ENCODE results near the gene ADARB2.

DNA sequence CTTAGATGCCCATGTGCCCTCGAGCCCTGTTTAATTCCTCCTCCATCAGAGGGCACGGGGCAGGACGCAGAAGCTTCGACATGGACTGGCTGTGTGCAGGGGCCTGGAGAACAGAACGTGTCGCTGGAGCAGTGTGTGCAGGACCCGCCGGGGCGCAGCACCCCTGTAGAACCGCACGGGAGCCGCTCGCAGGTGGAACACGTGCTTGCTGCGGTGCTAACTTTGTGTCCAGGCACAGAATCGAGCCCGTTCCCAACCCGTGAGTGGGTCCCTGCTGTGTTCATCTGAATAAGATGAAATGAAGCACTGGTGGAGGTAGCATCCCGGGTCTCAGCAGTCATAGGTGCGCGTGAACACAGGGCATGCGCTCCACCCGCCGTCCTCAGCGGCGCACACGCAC, 564.2 kb downstream of the ADARB2 start:
- TF ChIP-seq POLR2A (IDR thresholded peaks at IDR 0.05), result no peak
- TF ChIP-seq, protein P1, sequence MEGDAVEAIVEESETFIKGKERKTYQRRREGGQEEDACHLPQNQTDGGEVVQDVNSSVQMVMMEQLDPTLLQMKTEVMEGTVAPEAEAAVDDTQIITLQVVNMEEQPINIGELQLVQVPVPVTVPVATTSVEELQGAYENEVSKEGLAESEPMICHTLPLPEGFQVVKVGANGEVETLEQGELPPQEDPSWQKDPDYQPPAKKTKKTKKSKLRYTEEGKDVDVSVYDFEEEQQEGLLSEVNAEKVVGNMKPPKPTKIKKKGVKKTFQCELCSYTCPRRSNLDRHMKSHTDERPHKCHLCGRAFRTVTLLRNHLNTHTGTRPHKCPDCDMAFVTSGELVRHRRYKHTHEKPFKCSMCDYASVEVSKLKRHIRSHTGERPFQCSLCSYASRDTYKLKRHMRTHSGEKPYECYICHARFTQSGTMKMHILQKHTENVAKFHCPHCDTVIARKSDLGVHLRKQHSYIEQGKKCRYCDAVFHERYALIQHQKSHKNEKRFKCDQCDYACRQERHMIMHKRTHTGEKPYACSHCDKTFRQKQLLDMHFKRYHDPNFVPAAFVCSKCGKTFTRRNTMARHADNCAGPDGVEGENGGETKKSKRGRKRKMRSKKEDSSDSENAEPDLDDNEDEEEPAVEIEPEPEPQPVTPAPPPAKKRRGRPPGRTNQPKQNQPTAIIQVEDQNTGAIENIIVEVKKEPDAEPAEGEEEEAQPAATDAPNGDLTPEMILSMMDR (IDR thresholded peaks at IDR 0.05), result no peak
